Right ventricle myocardium superior (tissue), 1 donor: ENCODE measurements around the gene GSS. TPM values are rescaled to one million over a fixed set of nuclear protein-coding genes. Genes with fewer than 3 reads are reported as not detected.
"Not testable (repeated sequence)": the region's sequence is repeated elsewhere in the genome, so short reads cannot be mapped to it uniquely, and the experiment has no call there.

ENCODE experiments used
- ATAC-seq: fragments of 200-7000 bp; cut with Tn5 transposase; one replicate; pipeline ENCODE4 v1.9.1; 2020; ENCODE audit warnings: mild to moderate bottlenecking; ENCODE audit not compliant: poor library complexity
- DNase-seq: peaks from one replicate; pipeline ENCODE4 v3.0.0-alpha.2; 2020
- intact Hi-C: fragments of 100-400 bp; cut with DNase I; formaldehyde crosslinking; loops from one replicate; pipeline ENCODE4 v1.11.2; 2022
- total RNA-seq: library from RNA; stranded (reverse); fragmentation: NEBNext Ultra II Directional; extraction: Animal tissue kit (Norgen Biotek cat#: 25700); gene quantifications from one replicate; pipeline ENCODE4 v1.2.1, GENCODE V29; 2021
- donor health status: DM: no; HTN: yes; CAD: no; lungs with severe emphysema.

The GSS gene
- total RNA-seq, 1 donor from 2014 or later: 15.7 TPM

GRCh38 chr20:34925341-34925740 is 30.3 kb downstream of the GSS start:
- intact Hi-C loops: no loop called here
- ATAC-seq (no peak), DNase-seq (no peak)

GRCh38 chr20:34923414-34923813 is 32.2 kb downstream of the GSS start:
- intact Hi-C loops: no loop called here
- DNase-seq: no peak
- no peak for ATAC-seq

GRCh38 chr20:34922654-34923381 is 32.8 kb downstream of the GSS start:
- intact Hi-C loops: no loop called here
- DNase-seq: no peak
- peak; percentile 80 for ATAC-seq

- intact Hi-C loops: no loop called here
- DNase-seq (no peak), ATAC-seq (no peak)
Observed at GRCh38 chr20:34921436-34921835, 34.2 kb downstream of the GSS start.

- no peak for ATAC-seq
- intact Hi-C loops: no loop called here
- DNase-seq: no peak
Observed at GRCh38 chr20:34920055-34920454, 35.6 kb downstream of the GSS start.

GRCh38 chr20:34916774-34917354 is 38.7 kb downstream of the GSS start:
- peak; percentile 6 for ATAC-seq

GRCh38 chr20:34915749-34916455 is 39.7 kb downstream of the GSS start:
- intact Hi-C loops: no loop called here
- ATAC-seq (peak; percentile 31), DNase-seq (no peak)

More at GRCh38 chr20:34916774-34917354, 38.7 kb downstream of the GSS start:
- intact Hi-C loops: no loop called here
- DNase-seq: no peak

- intact Hi-C loops: no loop called here
- ATAC-seq (no peak), DNase-seq (no peak)
Observed at GRCh38 chr20:34915131-34915530, 40.5 kb downstream of the GSS start.

GRCh38 chr20:34907616-34908469 is 47.8 kb downstream of the GSS start:
- DNase-seq: peak; percentile 71
- ATAC-seq: peak; percentile 92
- intact Hi-C loops: loop anchor here (2.0 kb wide), 1 partner anchor 31 kb away; the partner anchor contains the start of gene ACSS2

GRCh38 chr20:34904202-34904621 is 51.4 kb downstream of the GSS start:
- ATAC-seq (no peak), DNase-seq (no peak)
- intact Hi-C loops: no loop called here

- intact Hi-C loops, DNase-seq, ATAC-seq: not testable (repeated sequence)
Observed at GRCh38 chr20:34898731-34899130, 56.9 kb downstream of the GSS start.

- DNase-seq, ATAC-seq, intact Hi-C loops: not testable (repeated sequence)
Observed at GRCh38 chr20:34898129-34898528, 57.5 kb downstream of the GSS start.

GRCh38 chr20:34896086-34896621 is 59.5 kb downstream of the GSS start:
- no peak for DNase-seq
- ATAC-seq: peak; percentile 87
- intact Hi-C loops: no loop called here

- intact Hi-C loops: no loop called here
- no peak for DNase-seq
- ATAC-seq: no peak
Observed at GRCh38 chr20:34895465-34895864, 60.1 kb downstream of the GSS start.

GRCh38 chr20:34894723-34895122 is 60.9 kb downstream of the GSS start:
- DNase-seq (no peak), ATAC-seq (no peak)
- intact Hi-C loops: no loop called here

- intact Hi-C loops: no loop called here
- ATAC-seq (no peak), DNase-seq (no peak)
Observed at GRCh38 chr20:34892671-34893070, 62.9 kb downstream of the GSS start.

- intact Hi-C loops: no loop called here
Observed at GRCh38 chr20:34891166-34892062, 64.2 kb downstream of the GSS start.

GRCh38 chr20:34888468-34888867 is 67.1 kb downstream of the GSS start:
- ATAC-seq (peak; percentile 28), DNase-seq (no peak)
- intact Hi-C loops: no loop called here

More at GRCh38 chr20:34891166-34892062, 64.2 kb downstream of the GSS start:
- no peak for DNase-seq
- ATAC-seq: no peak
